H1 (cell line): ENCODE data around the gene MNAT1.

ENCODE experiments used
- EGR1 ChIP-seq: IDR thresholded peaks from 2 replicates; pipeline ENCODE4 v1.6.1; 2011; ENCODE audit warnings: low read depth, low read length, borderline replicate concordance
- EZH2 ChIP-seq: fragments of 200-600 bp; sonication (generic); IDR thresholded peaks from 2 replicates; pipeline ENCODE4 v1.7.1; 2012; ENCODE audit warnings: low read depth, mild to moderate bottlenecking, moderate library complexity, low read length, inconsistent platforms; ENCODE audit not compliant: severe bottlenecking
- NANOG ChIP-seq: IDR thresholded peaks from 2 replicates; pipeline ENCODE4 v1.6.1; 2011; ENCODE audit warnings: low read length, low read depth, mild to moderate bottlenecking, inconsistent platforms; ENCODE audit not compliant: insufficient read depth, poor library complexity, severe bottlenecking
- POLR2A ChIP-seq, 2 experiments: IDR thresholded peaks; 1 replicate in 1 of 2; 2 replicates in 1 of 2; pipeline ENCODE4 v1.6.1; 2011; ENCODE audit warnings: low read depth in 2 of 2, low read length in 2 of 2, mild to moderate bottlenecking in 2 of 2; ENCODE audit errors: control extremely low read depth in 1 of 2
- SAP30 ChIP-seq: fragments of 300-600 bp; sonication (generic); IDR thresholded peaks from 2 replicates; pipeline ENCODE4 v1.7.1; 2012; ENCODE audit warnings: low read length, moderate library complexity, mild to moderate bottlenecking, inconsistent platforms; ENCODE audit not compliant: insufficient read depth, insufficient replicate concordance
- TEAD4 ChIP-seq: IDR thresholded peaks from 2 replicates; pipeline ENCODE4 v1.6.1; 2012; ENCODE audit warnings: low read depth, low read length, inconsistent platforms, mixed read lengths
- TF ChIP-seq, protein P1 (sequence below), 3 experiments: IDR thresholded peaks; 1 replicate in 2 of 3; 2 replicates in 1 of 3; pipeline versions ENCODE4 v1.5.1 to v1.6.1; 2011; ENCODE audit warnings: low read length in 3 of 3, mild to moderate bottlenecking in 3 of 3, inconsistent platforms in 2 of 3, low read depth in 1 of 3, moderate library complexity in 1 of 3; ENCODE audit not compliant: insufficient read depth in 1 of 3; ENCODE audit errors: control extremely low read depth in 1 of 3
- TF ChIP-seq, protein P2 (sequence below): IDR thresholded peaks from 2 replicates; pipeline ENCODE4 v1.6.1; 2011; ENCODE audit warnings: low read length, improper control_type of control experiment

- TF ChIP-seq POLR2A (IDR thresholded peaks at IDR 0.05; ENCODE audit: control extremely low read depth in 1 of 2, low read depth in 2 of 2, low read length in 2 of 2) = no peak
- TF ChIP-seq NANOG = no peak
- no peak for TF ChIP-seq TEAD4
- TF ChIP-seq, protein P1, sequence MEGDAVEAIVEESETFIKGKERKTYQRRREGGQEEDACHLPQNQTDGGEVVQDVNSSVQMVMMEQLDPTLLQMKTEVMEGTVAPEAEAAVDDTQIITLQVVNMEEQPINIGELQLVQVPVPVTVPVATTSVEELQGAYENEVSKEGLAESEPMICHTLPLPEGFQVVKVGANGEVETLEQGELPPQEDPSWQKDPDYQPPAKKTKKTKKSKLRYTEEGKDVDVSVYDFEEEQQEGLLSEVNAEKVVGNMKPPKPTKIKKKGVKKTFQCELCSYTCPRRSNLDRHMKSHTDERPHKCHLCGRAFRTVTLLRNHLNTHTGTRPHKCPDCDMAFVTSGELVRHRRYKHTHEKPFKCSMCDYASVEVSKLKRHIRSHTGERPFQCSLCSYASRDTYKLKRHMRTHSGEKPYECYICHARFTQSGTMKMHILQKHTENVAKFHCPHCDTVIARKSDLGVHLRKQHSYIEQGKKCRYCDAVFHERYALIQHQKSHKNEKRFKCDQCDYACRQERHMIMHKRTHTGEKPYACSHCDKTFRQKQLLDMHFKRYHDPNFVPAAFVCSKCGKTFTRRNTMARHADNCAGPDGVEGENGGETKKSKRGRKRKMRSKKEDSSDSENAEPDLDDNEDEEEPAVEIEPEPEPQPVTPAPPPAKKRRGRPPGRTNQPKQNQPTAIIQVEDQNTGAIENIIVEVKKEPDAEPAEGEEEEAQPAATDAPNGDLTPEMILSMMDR (IDR thresholded peaks at IDR 0.05; ENCODE audit: control extremely low read depth in 1 of 3, insufficient read depth in 1 of 3, low read depth in 1 of 3, low read length in 3 of 3) = no peak
- TF ChIP-seq EGR1 = no peak
- no peak for TF ChIP-seq EZH2
- TF ChIP-seq, protein P2, sequence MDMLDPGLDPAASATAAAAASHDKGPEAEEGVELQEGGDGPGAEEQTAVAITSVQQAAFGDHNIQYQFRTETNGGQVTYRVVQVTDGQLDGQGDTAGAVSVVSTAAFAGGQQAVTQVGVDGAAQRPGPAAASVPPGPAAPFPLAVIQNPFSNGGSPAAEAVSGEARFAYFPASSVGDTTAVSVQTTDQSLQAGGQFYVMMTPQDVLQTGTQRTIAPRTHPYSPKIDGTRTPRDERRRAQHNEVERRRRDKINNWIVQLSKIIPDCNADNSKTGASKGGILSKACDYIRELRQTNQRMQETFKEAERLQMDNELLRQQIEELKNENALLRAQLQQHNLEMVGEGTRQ = no peak
- TF ChIP-seq SAP30 = no peak
Measured at GRCh38 chr14:60933920-60934655, 199.5 kb downstream of the MNAT1 start.
